HG02884 (cell line): ENCODE results near the gene RNF144A.

Source experiments
- ATAC-seq: cut with Tn5 transposase; IDR thresholded peaks from one replicate; pipeline ENCODE4 v1.9.1; 2021; ENCODE audit warnings: mild to moderate bottlenecking, moderate library complexity; ENCODE audit not compliant: unreplicated experiment

Gene RNF144A

DNA sequence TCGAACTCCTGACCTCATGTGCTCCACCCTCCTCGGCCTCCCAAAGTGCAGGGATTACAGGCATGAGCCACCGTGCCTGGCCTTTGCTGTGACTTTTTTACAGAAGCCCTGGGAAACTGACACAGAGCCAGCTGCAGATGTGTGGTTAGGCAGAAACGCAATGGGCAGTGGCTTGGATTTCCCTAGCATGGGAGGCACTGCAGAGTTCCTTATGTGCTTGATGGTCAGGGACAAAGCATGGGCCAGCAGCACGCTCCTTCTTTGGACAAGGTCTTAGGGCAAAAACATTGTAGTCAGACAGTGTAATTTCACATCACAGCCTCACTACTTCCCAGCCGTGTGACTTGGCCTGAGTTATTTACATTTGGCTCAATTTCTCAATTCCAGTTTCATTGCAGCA lies 153.9 kb downstream of the RNF144A start:
- no peak for ATAC-seq

DNA sequence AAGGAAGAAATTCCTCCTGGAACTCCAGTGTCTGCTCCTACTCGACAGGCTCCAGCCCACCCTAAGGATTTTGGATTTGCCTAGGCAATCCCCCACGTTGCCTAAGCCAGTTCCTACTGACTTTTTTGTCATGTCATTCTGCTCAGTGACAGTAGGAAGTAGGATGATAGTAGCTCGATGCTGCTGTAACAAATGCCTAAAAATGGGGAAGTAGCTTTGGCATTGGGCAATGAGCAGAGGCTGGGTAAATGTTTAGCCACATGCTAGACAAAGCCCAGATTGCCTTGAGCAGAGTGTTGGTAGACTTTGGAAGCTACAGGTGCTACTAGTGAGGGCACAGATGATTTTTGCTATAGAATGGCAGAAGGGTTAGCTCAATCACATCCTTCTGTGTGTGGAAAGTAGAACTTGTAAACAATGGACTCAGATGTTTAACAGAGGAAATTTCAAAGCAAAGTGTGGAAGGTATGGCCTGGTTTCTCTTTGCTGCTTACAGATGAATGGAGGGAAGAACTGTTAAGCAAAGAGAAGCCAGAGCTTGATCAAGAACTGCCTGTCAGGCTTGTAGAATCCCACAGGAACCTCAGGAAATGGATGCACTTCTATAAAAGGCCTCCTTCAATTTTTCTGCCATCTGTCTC lies 154.8 kb downstream of the RNF144A start:
- ATAC-seq: no peak

DNA sequence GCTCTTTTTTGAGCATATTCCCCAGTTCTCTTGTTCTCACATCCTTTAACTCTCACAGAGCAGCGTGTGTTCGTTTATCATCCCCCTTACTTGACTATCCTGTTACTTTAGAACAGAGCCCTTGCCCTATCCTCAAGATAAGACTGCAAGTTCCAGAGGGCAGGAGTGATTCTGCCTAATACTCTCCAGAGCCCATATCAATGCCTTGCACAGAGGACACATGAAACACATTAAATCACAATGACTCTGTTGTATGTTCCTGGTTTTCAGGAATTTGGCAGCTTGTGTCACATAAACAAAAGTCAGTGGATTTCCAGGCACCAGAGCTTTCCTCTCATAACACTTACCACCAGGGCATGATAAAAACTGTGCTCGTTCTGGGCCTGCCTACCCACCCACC lies 156.7 kb downstream of the RNF144A start:
- no peak for ATAC-seq

DNA sequence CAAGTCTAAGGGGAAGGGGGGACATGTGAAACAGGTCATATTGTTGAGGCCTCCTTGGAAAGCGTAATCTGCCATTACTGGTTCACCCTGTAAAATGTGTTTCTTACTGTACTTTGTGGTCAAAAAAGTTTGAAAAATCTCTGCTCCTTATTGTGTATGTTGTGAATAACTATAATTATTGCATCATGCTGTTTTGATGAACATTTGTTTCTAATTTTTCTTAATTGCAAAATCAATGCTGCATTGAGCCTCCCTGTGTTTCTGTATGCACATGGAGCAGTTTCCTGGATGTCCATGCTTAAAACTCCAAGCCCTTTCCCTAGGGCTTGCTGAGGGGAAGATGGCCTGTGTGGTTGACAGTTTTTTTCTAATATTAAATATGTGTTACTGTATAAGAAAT lies 158.6 kb downstream of the RNF144A start:
- ATAC-seq: no peak

DNA sequence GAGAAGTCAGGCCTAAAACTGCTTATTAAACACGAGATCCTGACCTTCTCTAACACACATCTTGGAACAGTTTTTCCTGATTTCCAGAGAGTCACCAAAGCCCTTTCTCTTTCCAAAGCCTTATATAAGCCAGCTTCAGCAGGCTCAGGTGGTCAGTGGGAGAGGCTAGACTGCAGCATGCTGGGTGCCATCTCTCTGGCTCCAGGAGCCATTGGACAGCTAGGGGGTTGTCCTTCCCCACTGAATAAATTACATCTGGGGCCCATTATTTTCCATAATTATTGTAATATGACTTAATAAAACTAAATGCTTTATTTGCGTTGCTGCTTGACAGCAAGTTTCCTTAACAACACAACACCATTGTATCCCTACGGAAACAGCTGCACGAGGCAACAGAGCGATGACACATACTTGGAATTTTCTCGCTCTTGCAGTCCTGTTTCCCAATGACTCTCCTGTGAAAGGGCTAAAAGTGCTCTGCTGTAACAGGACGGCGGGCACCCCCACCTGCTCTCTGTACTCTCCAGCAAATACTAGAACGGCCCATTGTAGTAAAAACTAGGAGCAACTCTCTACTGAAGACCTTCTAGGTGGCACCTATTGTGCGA lies 160.6 kb downstream of the RNF144A start:
- ATAC-seq: no peak

DNA sequence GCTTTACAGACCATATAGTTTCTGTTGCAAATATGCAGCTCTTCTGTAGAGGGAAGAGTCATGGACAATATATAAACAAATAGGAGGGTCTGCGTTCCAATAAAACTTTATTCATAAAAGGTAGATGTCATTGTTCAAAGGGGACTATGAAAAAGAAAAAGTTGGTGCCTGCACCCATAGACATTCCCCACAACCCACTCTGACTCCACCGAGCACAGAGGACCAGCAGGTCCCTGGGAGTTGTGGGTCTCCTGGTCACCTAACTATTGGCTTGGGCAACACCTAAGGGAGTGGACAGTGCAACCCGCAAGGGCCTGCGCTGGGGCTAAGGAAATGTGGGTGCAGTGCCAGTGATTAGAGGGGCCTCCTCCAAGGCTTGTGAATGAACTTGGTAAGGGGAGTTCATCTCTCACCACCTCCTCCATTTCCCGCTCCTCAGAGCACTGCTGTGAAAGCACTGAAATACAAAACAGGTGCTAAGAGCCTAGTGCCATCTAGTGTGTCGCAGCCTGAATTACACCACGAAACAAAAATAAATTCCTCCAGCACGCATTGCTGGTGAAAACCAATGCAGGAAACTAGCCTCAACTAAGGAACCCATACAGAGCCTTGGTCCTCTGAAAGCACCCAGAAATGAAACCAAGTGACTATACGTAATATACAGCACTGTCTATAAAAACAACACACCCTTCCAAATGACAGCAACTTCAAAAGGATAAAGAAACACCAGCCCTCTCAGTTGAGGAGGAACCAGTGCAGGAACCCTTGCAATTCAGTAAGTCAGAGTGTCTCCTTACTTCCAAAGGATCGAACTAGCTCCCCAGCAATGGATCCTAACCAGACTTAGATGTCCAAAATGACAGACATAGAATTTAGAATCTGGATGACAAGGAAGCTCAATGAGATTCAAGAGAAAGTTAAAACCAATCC lies 166.6 kb downstream of the RNF144A start:
- ATAC-seq: no peak

DNA sequence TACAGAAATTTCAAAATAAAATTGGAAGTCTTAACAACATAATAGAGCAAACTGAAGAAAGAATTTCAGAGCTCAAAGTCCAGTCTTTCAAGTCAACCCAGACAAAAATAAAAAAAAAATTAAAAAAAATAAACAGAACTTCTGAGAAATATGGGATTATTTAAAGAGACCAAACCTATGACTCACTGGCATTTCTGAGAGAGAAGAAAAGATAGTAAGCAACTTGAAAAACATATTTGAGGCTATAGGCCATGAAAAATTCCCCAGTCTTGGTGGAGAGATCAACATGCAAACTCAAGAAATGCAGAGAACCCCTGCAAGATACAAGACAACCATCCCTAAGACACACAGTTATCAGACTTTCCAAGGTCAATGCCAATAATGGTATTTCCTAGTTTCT lies 167.4 kb downstream of the RNF144A start:
- ATAC-seq: no peak

DNA sequence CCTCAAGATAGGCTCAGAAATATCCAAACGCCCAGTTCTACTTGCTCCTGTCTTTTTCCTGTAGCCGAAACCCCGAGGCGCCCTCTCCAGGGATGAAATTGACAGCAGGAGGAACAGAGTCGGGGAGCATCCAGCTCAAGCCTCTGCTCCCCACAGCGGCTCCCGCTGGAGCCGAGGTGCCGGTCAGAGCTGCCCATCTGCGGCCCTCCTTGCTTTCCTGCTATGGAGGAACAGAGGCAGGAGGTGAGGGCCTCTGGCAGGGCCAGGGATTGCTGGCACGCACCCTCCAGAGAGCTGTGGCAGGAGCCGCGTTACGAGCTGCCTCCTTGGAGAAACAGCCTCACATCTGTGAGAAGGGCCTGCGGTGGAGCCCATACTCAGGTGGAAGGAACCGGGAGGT lies 172.1 kb downstream of the RNF144A start:
- no peak for ATAC-seq

DNA sequence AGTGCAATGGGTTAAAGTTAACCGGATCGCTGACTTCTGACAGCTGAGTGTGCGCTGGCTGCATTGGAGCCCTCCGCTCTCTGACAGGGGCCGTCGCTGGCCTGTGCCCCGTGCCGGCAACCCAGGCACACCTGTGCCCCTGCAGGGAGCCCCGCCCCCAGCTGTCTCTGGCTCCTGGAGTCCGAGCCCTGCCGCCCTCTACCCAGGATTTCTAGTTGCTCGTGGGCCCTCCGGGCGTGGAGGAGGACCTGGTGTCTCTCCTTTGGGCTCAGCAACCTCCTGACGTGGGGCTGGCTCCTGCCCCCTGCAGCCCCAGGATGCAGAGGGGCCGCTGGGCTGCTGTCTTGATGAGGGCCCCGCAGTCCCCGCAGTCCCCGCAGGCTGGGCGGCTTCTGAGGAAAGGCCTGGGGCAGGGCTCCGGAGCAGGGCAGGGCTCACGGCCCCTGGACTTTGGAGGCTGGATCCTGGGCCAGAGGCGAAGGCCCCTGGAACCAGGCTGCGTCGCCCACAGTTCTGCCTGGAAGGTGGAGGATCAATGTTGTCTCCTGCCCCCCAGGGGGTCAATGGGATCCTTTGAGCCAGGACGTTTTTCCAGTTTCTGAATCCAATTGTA lies 172.8 kb downstream of the RNF144A start:
- no peak for ATAC-seq

DNA sequence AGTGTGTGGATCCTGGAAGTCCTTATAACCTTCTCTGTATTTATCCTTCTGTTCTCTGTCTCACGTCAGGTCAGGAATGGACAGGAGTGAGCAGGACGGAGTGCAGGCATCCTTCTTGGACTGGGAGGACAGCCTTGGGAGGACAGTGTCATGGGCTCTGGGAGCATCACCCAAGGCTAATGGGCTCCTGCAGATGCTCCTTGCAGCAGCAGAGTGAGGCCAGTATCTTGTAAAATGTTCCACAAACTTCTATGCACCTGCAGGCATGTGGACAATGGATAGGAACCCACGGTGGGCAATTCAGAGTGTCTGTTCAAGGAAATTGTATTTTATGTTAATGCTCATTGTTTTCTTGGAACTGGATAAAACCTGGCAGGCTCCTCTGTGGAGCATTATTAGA lies 176.2 kb downstream of the RNF144A start:
- no peak for ATAC-seq
